Stimulated activated CD4-positive, alpha-beta T cell treated with anti-CD3 and anti-CD28 coated beads, TNF-alpha, amount 100 ng/mL, for 24 hours (primary cell): ENCODE measurements around the gene MSANTD3.

ENCODE experiments used
- DNase-seq, 3 experiments: peaks; one replicate each; pipeline ENCODE4 v3.0.0-alpha.2; 2020; ENCODE audit warnings: low read depth in 3 of 3

Gene MSANTD3

GRCh38 chr9:100465761-100466160, 38.8 kb downstream of the MSANTD3 start:
- no peak for DNase-seq

GRCh38 chr9:100466171-100466828, 39.4 kb downstream of the MSANTD3 start:
- DNase-seq: no peak

GRCh38 chr9:100466829-100467221, 39.9 kb downstream of the MSANTD3 start:
- no peak for DNase-seq

- DNase-seq: no peak
Measured at GRCh38 chr9:100468041-100468440, 41.1 kb downstream of the MSANTD3 start.

GRCh38 chr9:100472268-100472667, 45.3 kb downstream of the MSANTD3 start:
- DNase-seq: no peak

DNA sequence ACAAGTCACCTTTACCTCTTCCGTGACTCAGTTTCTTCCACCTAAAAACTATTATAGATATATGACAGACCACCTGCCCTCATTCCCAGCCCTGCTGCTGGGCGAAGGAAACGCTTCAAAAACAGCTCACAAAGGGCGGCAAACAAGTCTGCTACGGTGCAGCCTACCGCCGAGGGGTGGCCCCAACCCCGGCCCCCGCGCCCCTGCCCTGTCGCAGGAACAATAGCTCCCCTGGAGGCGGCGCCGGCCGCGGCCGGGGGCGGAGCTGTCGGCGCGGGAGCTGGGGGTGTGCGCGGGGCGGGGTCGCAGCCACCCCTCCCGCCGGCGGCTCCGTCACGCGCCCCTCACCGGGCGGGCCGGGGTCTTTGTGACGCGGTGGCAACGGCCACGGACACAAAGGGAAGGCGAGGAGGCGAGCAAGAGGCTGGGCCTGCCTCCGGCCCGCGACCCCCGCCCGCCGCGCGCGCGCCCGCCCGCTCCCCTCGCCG, 45.9 kb downstream of the MSANTD3 start, which contains the start of gene TMEFF1:
Gene TMEFF1 (plus strand): TSS at position 362 of the 488 bp plus-strand sequence. CDS start 396 bp downstream, outside the sequence.
- DNase-seq: peak in 2 of 3 experiments; percentile 3 to 58

GRCh38 chr9:100473276-100474081, 46.5 kb downstream of the MSANTD3 start:
- peak in 1 of 3 experiments; percentile 31 for DNase-seq

DNA sequence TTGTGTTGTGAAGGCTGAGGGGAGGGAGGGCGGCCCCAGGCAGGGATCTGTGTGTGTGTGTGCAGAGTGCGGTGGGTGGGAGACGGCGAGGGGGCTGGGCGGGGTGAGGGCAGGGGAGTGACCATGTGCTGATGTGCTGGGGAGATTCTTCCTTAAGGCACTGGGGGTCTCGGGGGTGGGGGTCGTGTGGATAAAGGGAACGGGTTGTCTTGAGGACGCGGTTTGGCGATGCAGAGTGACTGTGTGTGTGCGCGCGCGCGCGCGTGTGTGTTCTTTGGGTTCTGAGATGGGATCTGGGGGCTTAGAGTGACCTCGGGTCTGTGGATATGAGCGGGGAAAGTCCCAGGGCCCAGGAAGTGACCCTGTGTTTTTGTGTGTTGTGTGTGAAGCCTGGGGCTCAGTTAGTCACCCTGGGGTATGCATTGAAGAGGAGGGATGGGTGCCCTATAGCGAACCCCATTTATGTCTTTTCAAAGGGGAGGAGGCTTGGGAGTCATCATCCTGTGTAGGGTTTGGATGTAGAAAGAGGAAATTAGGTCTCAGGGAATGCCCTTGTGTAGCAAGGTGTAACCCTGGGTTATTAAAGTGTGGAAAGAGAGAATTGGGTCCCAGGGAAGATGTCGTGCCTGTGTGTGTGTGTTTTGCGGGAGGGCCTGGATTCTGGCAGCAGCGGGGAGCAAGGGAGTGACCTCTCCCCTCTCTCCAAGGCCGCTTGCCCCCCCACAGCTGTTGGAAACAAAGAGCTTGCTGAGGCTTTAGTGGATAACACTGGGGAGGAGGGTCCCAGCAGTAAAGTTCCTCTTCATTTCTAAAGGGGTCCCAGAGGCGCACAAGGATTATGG, 47.4 kb downstream of the MSANTD3 start:
- DNase-seq: no peak

GRCh38 chr9:100474924-100475276, 48.0 kb downstream of the MSANTD3 start:
- DNase-seq: no peak

DNA sequence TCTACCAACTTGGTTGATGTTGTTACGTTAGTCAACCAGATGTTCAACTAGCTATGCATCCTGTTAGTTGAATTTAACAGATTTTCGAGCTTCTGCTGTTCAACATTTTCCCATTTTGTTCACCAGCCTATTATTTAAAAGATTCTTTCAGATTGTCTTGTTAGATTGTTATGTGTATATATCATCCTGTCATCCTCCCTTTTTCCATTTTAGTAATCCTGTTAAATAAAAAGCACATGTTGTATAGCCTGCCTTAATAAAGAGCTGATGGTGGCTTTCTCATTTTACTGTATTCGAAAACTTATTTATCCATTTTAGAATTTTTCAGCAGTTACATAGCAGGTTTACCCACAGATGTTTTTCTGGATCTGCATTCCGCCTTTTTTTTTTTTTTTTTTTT, 50.3 kb downstream of the MSANTD3 start:
- no peak for DNase-seq

GRCh38 chr9:100478192-100478591, 51.2 kb downstream of the MSANTD3 start:
- no peak for DNase-seq

- DNase-seq: no peak
Measured at GRCh38 chr9:100479820-100480219, 52.9 kb downstream of the MSANTD3 start.

DNA sequence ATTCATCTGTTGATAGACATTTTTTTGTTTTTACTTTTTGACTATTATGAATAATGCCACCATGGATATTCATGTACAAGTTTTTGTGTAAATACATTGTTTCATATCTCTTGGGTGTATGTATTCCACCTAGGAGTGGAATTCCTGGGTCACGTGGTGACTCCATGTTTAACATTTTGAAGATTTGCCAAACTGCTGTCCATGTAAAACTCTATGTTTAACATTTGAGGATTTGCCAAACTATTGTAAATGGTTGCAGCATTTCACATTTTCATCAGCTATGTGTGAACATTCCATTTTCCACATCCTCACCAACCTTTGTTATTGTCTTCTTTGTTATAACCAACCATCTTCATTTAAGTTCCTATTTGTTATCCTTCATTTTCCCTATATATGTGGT, 58.3 kb downstream of the MSANTD3 start:
- no peak for DNase-seq

DNA sequence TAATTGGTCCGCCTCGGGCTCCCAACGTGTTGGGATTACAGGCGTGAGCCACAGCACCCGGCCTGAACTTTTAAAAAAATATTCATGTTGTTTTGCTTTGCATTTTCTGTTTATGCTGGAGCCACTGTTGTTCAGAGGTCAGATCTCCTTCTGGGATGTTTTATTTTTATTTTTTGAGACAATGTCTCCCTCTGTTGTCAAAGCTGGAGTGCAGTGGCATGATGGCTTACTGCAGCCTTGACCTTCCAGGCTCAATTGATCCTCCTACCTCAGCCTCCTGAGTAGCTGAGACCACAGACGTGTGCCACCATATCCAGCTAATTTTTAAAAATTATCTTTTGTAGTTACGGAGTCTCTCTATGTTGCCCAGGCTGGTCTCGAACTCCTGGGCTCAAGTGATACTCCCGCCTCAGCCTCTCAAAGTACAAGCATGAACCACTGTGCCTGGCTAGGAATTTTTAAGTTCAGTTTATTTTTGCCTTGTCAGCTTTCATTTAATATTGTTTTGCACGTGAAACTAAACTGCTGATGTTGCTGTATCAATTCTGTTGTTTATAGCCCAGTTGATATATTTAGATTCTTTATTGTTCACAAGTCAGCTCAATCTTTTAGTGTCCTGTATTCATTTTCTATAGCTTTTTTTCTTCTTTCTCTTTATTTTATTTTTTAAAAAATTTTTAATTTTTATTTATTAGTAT, 59.7 kb downstream of the MSANTD3 start:
- no peak for DNase-seq

GRCh38 chr9:100488177-100488576, 61.2 kb downstream of the MSANTD3 start:
- DNase-seq: no peak

DNA sequence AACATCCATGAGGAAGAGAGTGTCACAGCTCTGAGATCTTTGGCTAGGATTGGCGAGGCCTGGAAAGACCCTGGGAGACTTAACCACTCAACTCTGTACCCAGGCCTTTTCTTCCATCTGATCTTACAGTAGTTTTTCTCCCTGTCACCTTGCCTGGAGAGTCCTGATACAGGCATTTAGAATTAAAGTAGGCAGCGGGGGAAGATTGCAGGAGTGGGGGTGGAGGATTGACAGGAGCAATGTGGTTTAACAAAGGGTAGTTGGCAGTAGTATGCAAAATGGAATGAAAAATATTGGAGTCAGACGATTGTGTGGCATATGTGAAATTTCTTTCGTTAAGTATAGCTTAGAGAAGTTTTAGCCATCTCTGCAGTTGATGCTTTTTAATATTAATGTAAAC, 62.9 kb downstream of the MSANTD3 start:
- no peak for DNase-seq

DNA sequence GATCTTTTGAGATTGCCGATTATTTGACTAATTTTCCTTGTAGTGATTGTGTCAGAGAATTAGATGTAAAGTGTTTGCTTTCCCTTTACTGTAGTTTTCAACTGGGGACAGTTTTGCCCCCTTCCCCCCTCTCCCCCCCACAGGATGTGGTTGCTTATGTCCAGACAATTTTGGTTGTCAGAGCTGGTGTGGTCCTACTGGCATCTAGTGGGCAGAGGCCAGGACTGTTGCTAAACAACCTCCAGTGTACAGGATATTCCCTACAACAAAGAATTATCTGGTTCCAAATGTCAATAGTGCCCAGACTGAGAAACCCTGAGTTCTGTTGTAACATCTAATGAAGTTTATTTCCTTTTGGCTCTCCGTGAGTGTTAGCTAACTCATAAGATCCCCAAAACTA, 66.0 kb downstream of the MSANTD3 start:
- no peak for DNase-seq

DNA sequence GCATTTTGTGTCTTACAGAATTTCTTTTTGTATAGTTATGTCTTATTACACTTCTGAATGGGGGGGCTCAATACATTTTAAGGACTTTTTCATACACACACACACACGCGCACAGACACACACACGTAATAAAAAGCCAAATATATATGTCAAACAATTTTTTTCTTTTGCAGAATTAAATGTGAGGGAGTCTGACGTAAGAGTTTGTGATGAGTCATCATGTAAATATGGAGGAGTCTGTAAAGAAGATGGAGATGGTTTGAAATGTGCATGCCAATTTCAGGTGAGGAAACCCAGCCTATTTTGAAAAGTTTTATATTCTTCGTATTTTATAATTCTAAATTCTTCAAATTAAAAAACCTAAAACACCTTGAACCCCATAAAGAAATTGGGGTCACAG, 71.6 kb downstream of the MSANTD3 start:
- no peak for DNase-seq

GRCh38 chr9:100499460-100499859, 72.5 kb downstream of the MSANTD3 start:
- DNase-seq: no peak

GRCh38 chr9:100499866-100500265, 72.9 kb downstream of the MSANTD3 start:
- DNase-seq: no peak
